K562 (cell line): ENCODE data around the gene DIAPH1. TPM values are rescaled to one million over a fixed set of nuclear protein-coding genes. Genes with fewer than 3 reads are reported as not detected.

Source experiments
- ATAC-seq: fragments of 200-7000 bp; cut with Tn5 transposase; 3 replicates; pipeline ENCODE4 v1.9.1; 2020; ENCODE audit warnings: moderate library complexity
- BruUV-seq: library from RNA; stranded (reverse); fragments of 400-500 nt; replicated peaks from 2 replicates; lab custom pipeline; 2021; lab: Mats Ljungman, UMichigan
- CTCF ChIA-PET: fragments of 300-600 bp; formaldehyde crosslinking; extraction: SDS; loops from one replicate; lab custom pipeline; 2021; ENCODE audit warnings: low intra/inter-chr PET ratio; lab: Yijun Ruan, JAX
- POLR2A ChIA-PET: fragments of 300-600, 350-650 bp; sonication (Branson Sonifier 250); formaldehyde crosslinking; extraction: SDS; loops from one replicate; lab custom pipeline; 2021; ENCODE audit warnings: antibody characterized with exemption, inconsistent platforms; lab: Yijun Ruan, JAX
- DNase-seq, 4 experiments: peaks; one replicate each; pipeline versions ENCODE4 v3.0.0 to v3.0.0-alpha.2; 2011 to 2018; ENCODE audit warnings: low spot score in 3 of 4, mixed read lengths in 3 of 4; ENCODE audit errors: extremely low read depth in 1 of 4
- FAIRE-seq: peaks from 2 replicates; lab custom pipeline; 2011; peaks lifted over from hg19 to GRCh38; lab: Jason Lieb, UNC
- H2AFZ ChIP-seq: 2 replicates; pipeline ENCODE4 v1.6.0; 2011; ENCODE audit warnings: low read depth, low read length, control low read depth, inconsistent platforms
- H3K27ac ChIP-seq: fragments of 200-600 bp; 3 replicates; pipeline ENCODE4 v1.8.0; 2011; ENCODE audit warnings: low read depth, mild to moderate bottlenecking, control low read depth, inconsistent platforms, low read length, moderate library complexity, mixed read lengths; ENCODE audit errors: extremely low read depth
- H3K27me3 ChIP-seq, 2 experiments: fragments of 300-600 bp in 1 of 2; 2 replicates in 1 of 2; 3 replicates in 1 of 2; pipeline versions ENCODE4 v1.6.0 to v1.8.0; 2011; ENCODE audit warnings: inconsistent platforms in 2 of 2, low read length in 2 of 2, mild to moderate bottlenecking in 1 of 2, mixed read lengths in 1 of 2, moderate library complexity in 1 of 2; ENCODE audit not compliant: control insufficient read depth in 2 of 2, insufficient read depth in 2 of 2
- H3K36me3 ChIP-seq: fragments of 300-600 bp; 3 replicates; pipeline ENCODE4 v1.8.0; 2011; ENCODE audit warnings: mild to moderate bottlenecking, low read length, inconsistent platforms; ENCODE audit not compliant: control insufficient read depth, insufficient read depth
- H3K4me1 ChIP-seq, 2 experiments: fragments of 200-600 bp in 1 of 2; replicated peaks in 1 of 2; 2 replicates in 1 of 2; 3 replicates in 1 of 2; pipeline versions ENCODE4 v1.5.1 to v1.8.0; 2011; ENCODE audit warnings: inconsistent platforms in 2 of 2, low read length in 2 of 2, mild to moderate bottlenecking in 1 of 2, mixed read lengths in 1 of 2, moderate library complexity in 1 of 2; ENCODE audit not compliant: control insufficient read depth in 2 of 2, insufficient read depth in 2 of 2
- H3K4me2 ChIP-seq: 2 replicates; pipeline ENCODE4 v1.6.1; 2011; ENCODE audit warnings: low read length, control low read depth, inconsistent platforms, mixed read lengths; ENCODE audit not compliant: insufficient read depth
- H3K4me3 ChIP-seq: fragments of 200-600 bp; sonication (generic), shearing (Covaris generic); 2 replicates; pipeline ENCODE4 v1.5.1; 2016; ENCODE audit warnings: control low read depth, inconsistent platforms
- H3K79me2 ChIP-seq: fragments of 200-600 bp; 3 replicates; pipeline ENCODE4 v1.8.0; 2011; ENCODE audit warnings: low read length, inconsistent platforms; ENCODE audit not compliant: control insufficient read depth, insufficient read depth
- H3K9ac ChIP-seq, 2 experiments: 2 replicates each; pipeline versions ENCODE4 v1.6.0 to v1.6.1; 2011; ENCODE audit warnings: low read depth in 2 of 2, low read length in 2 of 2, control low read depth in 1 of 2, inconsistent platforms in 1 of 2, mild to moderate bottlenecking in 1 of 2, mixed read lengths in 1 of 2; ENCODE audit not compliant: insufficient read depth in 1 of 2
- H3K9me1 ChIP-seq: one replicate; pipeline ENCODE4 v1.6.0; 2011; ENCODE audit warnings: inconsistent platforms, mild to moderate bottlenecking, low read length, moderate library complexity; ENCODE audit not compliant: control insufficient read depth, insufficient read depth
- H3K9me3 ChIP-seq: replicated peaks from 2 replicates; pipeline ENCODE4 v1.5.1; 2011; ENCODE audit warnings: low read depth, low read length, inconsistent platforms; ENCODE audit not compliant: control insufficient read depth, insufficient read depth
- H4K20me1 ChIP-seq: replicated peaks from 2 replicates; pipeline ENCODE4 v1.6.1; 2011; ENCODE audit warnings: low read length, inconsistent platforms, mixed read lengths; ENCODE audit not compliant: control insufficient read depth, insufficient read depth
- BRD4 ChIP-seq: fragments of 200-600 bp; sonication (generic); IDR thresholded peaks from 2 replicates; pipeline ENCODE4 v1.6.1; 2017; ENCODE audit warnings: inconsistent platforms
- CHCHD3 ChIP-seq: fragments of 250-450 bp; sonication (Bioruptor Pico); IDR thresholded peaks from 2 replicates; pipeline ENCODE4 v2.1.2; 2022; ENCODE audit warnings: mild to moderate bottlenecking
- MEF2D ChIP-seq: conservative IDR thresholded peaks from 2 replicates; pipeline ENCODE4 v1.6.1; 2016; ENCODE audit warnings: low read depth, missing genetic modification characterization, missing compliant biosample characterization
- PHF20 ChIP-seq: fragments of 450-650 bp; IDR thresholded peaks from 2 replicates; pipeline ENCODE4 v1.6.1; 2018; ENCODE audit not compliant: partially characterized antibody
- RHOXF2B ChIP-seq: fragments of 250-450 bp; sonication (Bioruptor Pico); conservative IDR thresholded peaks from 2 replicates; pipeline ENCODE4 v1.5.1; 2021
- ZNF695 ChIP-seq: fragments of 450-650 bp; formaldehyde crosslinking; IDR thresholded peaks from 2 replicates; pipeline ENCODE4 v1.4.0; 2020; ENCODE audit warnings: mild to moderate bottlenecking, moderate library complexity
- WGBS: fragments of 100-300 bp; shearing (Covaris generic); methylation state at CpG from one replicate; pipeline ENCODE4 v1.1.6; 2016; ENCODE audit warnings: low coverage, mixed read lengths; ENCODE audit not compliant: insufficient coverage; ENCODE audit errors: missing lambda C conversion rate; 5-methylcytosine and 5-hydroxymethylcytosine counted together
- in situ Hi-C: fragments of 300-500 bp; cut with MboI; formaldehyde crosslinking; loops from 4 replicates; pipeline ENCODE4 v1.15.0; 2018; ENCODE audit warnings: inconsistent platforms, mixed read lengths
- intact Hi-C: fragments of 100-400 bp; cut with micrococcal nuclease; formaldehyde crosslinking; loops from 2 replicates; pipeline ENCODE4 v1.14.2; 2022
- polyA plus RNA-seq, 8 experiments: library from polyadenylated mRNA; depleted of rRNA in 4 of 8; stranded (reverse) in 5 of 8; unstranded in 3 of 8; fragments of >200 nt; fragmentation: Nextera tagmentation in 2 of 8; fragmentation: Illumina TruSeq in 1 of 8; extraction: Ambion mirVana in 2 of 8; extraction: Trizol in 1 of 8; gene quantifications; 2 replicates each; pipeline versions ENCODE4 v1.2.1 to v1.2.3, GENCODE V29; 2011 to 2014; ENCODE audit warnings: inconsistent platforms in 1 of 8, missing spikeins in 1 of 8
- total RNA-seq, 7 experiments: library from RNA; depleted of rRNA in 6 of 7; stranded (reverse); fragments of >200 nt in 6 of 7; fragmentation: Illumina TruSeq in 2 of 7; extraction: Trizol in 2 of 7; gene quantifications; 2 replicates each; pipeline versions ENCODE4 v1.2.1 to v1.2.3, GENCODE V29; 2011 to 2021; ENCODE audit warnings: low replicate concordance in 1 of 7
- TF ChIP-seq, protein P1 (sequence below): sonication (generic); IDR thresholded peaks from 2 replicates; pipeline ENCODE4 v1.6.1; 2016
- TF ChIP-seq, protein P2 (sequence below): fragments of 450-650 bp; conservative IDR thresholded peaks from 2 replicates; pipeline ENCODE4 v1.6.1; 2016; ENCODE audit warnings: missing genetic modification characterization, low read depth, mild to moderate bottlenecking, missing compliant biosample characterization, moderate library complexity

DIAPH1 gene
- total and polyA plus RNA-seq, 9 of the 15 experiments (the other 6 are each of a cell fraction or from before 2014, with no cell fraction given), result 60.8 to 328 (median 97.8) TPM

DNA sequence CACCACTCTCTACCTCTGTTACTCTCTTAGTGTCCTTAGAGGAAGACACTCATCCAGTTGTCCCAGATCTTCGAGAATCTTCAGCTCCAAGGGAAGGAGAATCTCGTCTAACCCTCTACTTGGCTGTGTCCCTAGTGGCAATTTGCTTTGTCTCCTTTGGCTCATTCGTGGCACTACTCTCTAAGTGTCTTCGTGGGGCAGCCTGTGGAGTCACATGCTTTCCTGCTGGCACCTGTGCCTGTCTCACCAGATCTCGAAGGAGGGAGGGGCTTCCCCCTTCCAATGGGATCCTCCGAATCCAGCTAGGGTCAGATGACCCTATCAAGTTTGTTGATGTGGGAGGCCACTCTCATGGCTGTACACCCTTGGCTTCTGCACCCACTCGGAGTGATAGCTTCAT lies 131.7 kb downstream of the DIAPH1 start:
- CTCF ChIA-PET, result interaction anchor here (0.6 kb wide), 1 partner anchor 10 kb away, joined by 4 read pairs; no protein-coding TSS in a partner anchor
- no peak overlapping the region for H2AFZ ChIP-seq
- no peak for TF ChIP-seq CHCHD3 (CRISPR knock-in tag)
- no peak for TF ChIP-seq RHOXF2B (CRISPR knock-in tag)
- no peak for TF ChIP-seq BRD4
- TF ChIP-seq, protein P1, sequence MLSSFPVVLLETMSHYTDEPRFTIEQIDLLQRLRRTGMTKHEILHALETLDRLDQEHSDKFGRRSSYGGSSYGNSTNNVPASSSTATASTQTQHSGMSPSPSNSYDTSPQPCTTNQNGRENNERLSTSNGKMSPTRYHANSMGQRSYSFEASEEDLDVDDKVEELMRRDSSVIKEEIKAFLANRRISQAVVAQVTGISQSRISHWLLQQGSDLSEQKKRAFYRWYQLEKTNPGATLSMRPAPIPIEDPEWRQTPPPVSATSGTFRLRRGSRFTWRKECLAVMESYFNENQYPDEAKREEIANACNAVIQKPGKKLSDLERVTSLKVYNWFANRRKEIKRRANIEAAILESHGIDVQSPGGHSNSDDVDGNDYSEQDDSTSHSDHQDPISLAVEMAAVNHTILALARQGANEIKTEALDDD, result no peak
- TF ChIP-seq MEF2D, result no peak
- no peak for TF ChIP-seq ZNF695 (CRISPR knock-in tag)
- TF ChIP-seq, protein P2, sequence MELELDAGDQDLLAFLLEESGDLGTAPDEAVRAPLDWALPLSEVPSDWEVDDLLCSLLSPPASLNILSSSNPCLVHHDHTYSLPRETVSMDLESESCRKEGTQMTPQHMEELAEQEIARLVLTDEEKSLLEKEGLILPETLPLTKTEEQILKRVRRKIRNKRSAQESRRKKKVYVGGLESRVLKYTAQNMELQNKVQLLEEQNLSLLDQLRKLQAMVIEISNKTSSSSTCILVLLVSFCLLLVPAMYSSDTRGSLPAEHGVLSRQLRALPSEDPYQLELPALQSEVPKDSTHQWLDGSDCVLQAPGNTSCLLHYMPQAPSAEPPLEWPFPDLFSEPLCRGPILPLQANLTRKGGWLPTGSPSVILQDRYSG (tag), result no peak
- TF ChIP-seq PHF20, result no peak
- WGBS, result 0% methylated on average over 7 of the region's 7 CpGs
- H3K4me3 ChIP-seq, result no peak overlapping the region
- H3K9me3 ChIP-seq, result no peaks in the 10 kb centered on the region
- no TSS peak for BruUV-seq
- no peak for FAIRE-seq
- in situ Hi-C loops, result no loop called here
- intact Hi-C loops, result no loop called here
- H3K4me2 ChIP-seq, result no peak overlapping the region
- H3K79me2 ChIP-seq, result no peaks in the 10 kb centered on the region
- 0 out of 2 replicates have a peak, but pooled peaks cover 5% of the 10 kb centered on the region for H4K20me1 ChIP-seq
- no peak for DNase-seq
- peaks cover 0 to 15% of the 10 kb centered on the region in 2 experiments; a peak in 2 of 5 replicates for H3K4me1 ChIP-seq
- no peak overlapping the region for H3K9ac ChIP-seq
- H3K27ac ChIP-seq, result no peak overlapping the region
- no peaks in the 10 kb centered on the region for H3K36me3 ChIP-seq
- no peaks in the 10 kb centered on the region for H3K9me1 ChIP-seq
- ATAC-seq, result no peak
- POLR2A ChIA-PET, result interaction anchor here (0.7 kb wide), 1 partner anchor 242 kb away, joined by 3 read pairs; the partner anchor contains the start of gene PCDHB15
- peaks cover 64 to 78% of the 10 kb centered on the region in 2 experiments for H3K27me3 ChIP-seq
